ENCODE results near the gene AGXT2. TPM values are rescaled to one million over a fixed set of nuclear protein-coding genes. Genes with fewer than 3 reads are reported as not detected.

Gene AGXT2
- total and polyA plus RNA-seq, 2 donors (not counting 3 experiments of a cell fraction or from before 2014, with no cell fraction given), result not detected

DNA sequence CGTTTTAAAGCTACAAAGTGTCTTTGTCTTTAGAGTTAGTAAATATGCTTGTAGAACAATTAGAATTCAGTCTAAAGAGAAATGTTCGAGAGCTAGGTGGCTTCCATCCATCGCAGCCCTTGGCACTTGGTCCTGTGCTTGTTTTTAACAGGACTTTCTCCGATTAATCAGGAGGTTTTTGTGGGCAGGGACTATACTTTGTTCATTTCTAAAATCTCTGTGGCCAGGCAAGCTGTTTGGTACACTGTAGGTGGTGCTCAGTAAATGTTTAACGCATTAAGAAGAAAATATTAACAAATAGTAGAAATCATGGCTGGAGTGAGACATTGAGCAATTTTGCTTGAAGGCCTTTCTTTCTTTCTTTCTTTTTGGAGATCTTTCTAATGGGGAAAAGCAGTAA lies 20.8 kb downstream of the AGXT2 start:
- intact Hi-C loops (cut with micrococcal nuclease), result no loop called here
- H3K9ac ChIP-seq (replicated peaks; ENCODE audit: extremely low read depth, insufficient read depth, low read length), result no peak overlapping the region
- TF ChIP-seq, protein P1, sequence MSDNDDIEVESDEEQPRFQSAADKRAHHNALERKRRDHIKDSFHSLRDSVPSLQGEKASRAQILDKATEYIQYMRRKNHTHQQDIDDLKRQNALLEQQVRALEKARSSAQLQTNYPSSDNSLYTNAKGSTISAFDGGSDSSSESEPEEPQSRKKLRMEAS (IDR thresholded peaks at IDR 0.05; ENCODE audit: insufficient read depth, insufficient read length), result no peak
- no peak for TF ChIP-seq POLR2A (IDR thresholded peaks at IDR 0.05; ENCODE audit: low read depth, low read length)
- TF ChIP-seq JUN (IDR thresholded peaks at IDR 0.05; ENCODE audit: borderline replicate concordance, insufficient read depth, insufficient read length, low read depth), result no peak
- no peak for TF ChIP-seq EZH2 (IDR thresholded peaks at IDR 0.05; ENCODE audit: borderline replicate concordance, low read depth, low read length, severe bottlenecking)
- no peak for TF ChIP-seq POLR2AphosphoS5 (IDR thresholded peaks at IDR 0.05; ENCODE audit: insufficient read depth, low read depth, low read length)
- TF ChIP-seq FOS (IDR thresholded peaks at IDR 0.05; ENCODE audit: borderline replicate concordance, insufficient read depth, low read length), result no peak
- TF ChIP-seq MYC (IDR thresholded peaks at IDR 0.05; ENCODE audit: low read depth, low read length), result no peak
- no peak for TF ChIP-seq GATA2 (IDR thresholded peaks at IDR 0.05; ENCODE audit: insufficient read depth, insufficient read length, low read depth, low read length)
- TF ChIP-seq, protein P2, sequence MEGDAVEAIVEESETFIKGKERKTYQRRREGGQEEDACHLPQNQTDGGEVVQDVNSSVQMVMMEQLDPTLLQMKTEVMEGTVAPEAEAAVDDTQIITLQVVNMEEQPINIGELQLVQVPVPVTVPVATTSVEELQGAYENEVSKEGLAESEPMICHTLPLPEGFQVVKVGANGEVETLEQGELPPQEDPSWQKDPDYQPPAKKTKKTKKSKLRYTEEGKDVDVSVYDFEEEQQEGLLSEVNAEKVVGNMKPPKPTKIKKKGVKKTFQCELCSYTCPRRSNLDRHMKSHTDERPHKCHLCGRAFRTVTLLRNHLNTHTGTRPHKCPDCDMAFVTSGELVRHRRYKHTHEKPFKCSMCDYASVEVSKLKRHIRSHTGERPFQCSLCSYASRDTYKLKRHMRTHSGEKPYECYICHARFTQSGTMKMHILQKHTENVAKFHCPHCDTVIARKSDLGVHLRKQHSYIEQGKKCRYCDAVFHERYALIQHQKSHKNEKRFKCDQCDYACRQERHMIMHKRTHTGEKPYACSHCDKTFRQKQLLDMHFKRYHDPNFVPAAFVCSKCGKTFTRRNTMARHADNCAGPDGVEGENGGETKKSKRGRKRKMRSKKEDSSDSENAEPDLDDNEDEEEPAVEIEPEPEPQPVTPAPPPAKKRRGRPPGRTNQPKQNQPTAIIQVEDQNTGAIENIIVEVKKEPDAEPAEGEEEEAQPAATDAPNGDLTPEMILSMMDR (IDR thresholded peaks at IDR 0.05; ENCODE audit: extremely low read depth in 1 of 2, insufficient read depth in 1 of 2, low read depth in 1 of 2, low read length in 2 of 2), result no peak
- H4K20me1 ChIP-seq (replicated peaks; ENCODE audit: control insufficient read depth, extremely low read depth, insufficient read depth, low read length), result no peaks in the 10 kb centered on the region
- FAIRE-seq (no peak), DNase-seq (ENCODE audit: low read depth, low spot score) (no peak)
- no peak overlapping the region for H3K4me2 ChIP-seq (ENCODE audit: insufficient read depth, low read length)
- dilution Hi-C loops (cut with MboI; ENCODE audit: extremely low pct_ligation_motif_present, low sequenced_read_pairs), result no loop called here
- ChIA-PET CTCF (interaction anchor here (2.7 kb wide), 1 partner anchor 24 kb away, joined by 13 read pairs; no protein-coding TSS in a partner anchor), POLR2A (no interaction called here)
- H3K9me3 ChIP-seq (replicated peaks; ENCODE audit: control insufficient read depth, insufficient read depth, low read length), result no peaks in the 10 kb centered on the region
- H3K4me3 ChIP-seq (replicated peaks in 1 of 3; ENCODE audit: insufficient read depth in 1 of 3, low read depth in 1 of 3, low read length in 3 of 3), result no peak overlapping the region
- H3K4me1 ChIP-seq (ENCODE audit: control insufficient read depth, extremely low read depth, insufficient read depth, low read length), result no peaks in the 10 kb centered on the region
- peaks cover 2% of the 10 kb centered on the region in 2 experiments for H3K27me3 ChIP-seq (ENCODE audit: control insufficient read depth in 2 of 2, insufficient read depth in 2 of 2, low read length in 2 of 2)
- no TSS peak for BruUV-seq (replicated peaks)
- no peaks in the 10 kb centered on the region for H3K9me1 ChIP-seq (replicated peaks; ENCODE audit: control insufficient read depth, extremely low read depth, insufficient read depth, low read length)
- H3K27ac ChIP-seq (ENCODE audit: insufficient read depth, low read depth, low read length), result no peak overlapping the region
- no peaks in the 10 kb centered on the region for H3K36me3 ChIP-seq (ENCODE audit: control insufficient read depth in 2 of 2, extremely low read depth in 1 of 2, insufficient read depth in 2 of 2, low read length in 2 of 2)
- no peak overlapping the region for H2AFZ ChIP-seq (ENCODE audit: low read depth, low read length)
- H3K79me2 ChIP-seq (ENCODE audit: control insufficient read depth, insufficient read depth, low read length), result no peaks in the 10 kb centered on the region

Measured in endothelial cell of umbilical vein (primary cell).